PC-9 (cell line): ENCODE measurements around the gene EFHC1. TPM values are rescaled to one million over a fixed set of nuclear protein-coding genes. Genes with fewer than 3 reads are reported as not detected.

Source experiments
- BruUV-seq: library from RNA; stranded (reverse); fragments of 400-500 nt; replicated peaks from 2 replicates; lab custom pipeline; 2021; lab: Mats Ljungman, UMichigan
- CTCF ChIA-PET: fragments of 300-600 bp; sonication (Branson Sonifier 250); formaldehyde crosslinking; loops from one replicate; lab custom pipeline; 2022; ENCODE audit warnings: antibody characterized with exemption; lab: Charles Lee
- POLR2A ChIA-PET: fragments of 300-600 bp; sonication (Branson Sonifier 250); formaldehyde crosslinking; loops from one replicate; lab custom pipeline; 2022; ENCODE audit warnings: antibody characterized with exemption; ENCODE audit not compliant: unreplicated experiment; lab: Charles Lee
- DNase-seq, 2 experiments: peaks; one replicate each; pipeline versions ENCODE4 v3.0.0 to v3.0.0-alpha.2; 2015 to 2022; ENCODE audit warnings: mixed read lengths in 1 of 2
- H2AFZ ChIP-seq: fragments of 200-600 bp; sonication (generic); 2 replicates; pipeline ENCODE4 v1.8.1; 2017; ENCODE audit warnings: antibody characterized with exemption
- H3F3A ChIP-seq: fragments of 200-600 bp; sonication (generic); 2 replicates; pipeline ENCODE4 v1.8.1; 2017; ENCODE audit warnings: antibody characterized with exemption, mild to moderate bottlenecking, low read depth; ENCODE audit not compliant: insufficient read depth
- H3K27ac ChIP-seq: fragments of 200-600 bp; sonication (generic); 2 replicates; pipeline ENCODE4 v1.6.1; 2016; ENCODE audit warnings: mixed run types
- H3K27me3 ChIP-seq: fragments of 200-600 bp; sonication (generic); 2 replicates; pipeline ENCODE4 v1.6.1; 2016; ENCODE audit warnings: low read depth, mixed run types; ENCODE audit not compliant: insufficient read depth
- H3K36me3 ChIP-seq: fragments of 200-600 bp; sonication (generic); 2 replicates; pipeline ENCODE4 v1.6.1; 2016; ENCODE audit warnings: low read depth, mixed run types
- H3K4me1 ChIP-seq: fragments of 200-600 bp; sonication (generic); replicated peaks from 2 replicates; pipeline ENCODE4 v1.6.1; 2016; ENCODE audit warnings: mixed run types; ENCODE audit not compliant: insufficient read depth
- H3K4me2 ChIP-seq: fragments of 200-600 bp; sonication (generic); 2 replicates; pipeline ENCODE4 v1.6.1; 2017; ENCODE audit warnings: mixed run types
- H3K4me3 ChIP-seq: fragments of 200-600 bp; sonication (generic); 2 replicates; pipeline ENCODE4 v1.6.1; 2016; ENCODE audit warnings: mixed run types
- H3K79me2 ChIP-seq: fragments of 200-600 bp; sonication (generic); 2 replicates; pipeline ENCODE4 v1.6.1; 2017; ENCODE audit warnings: low read depth, mixed run types
- H3K9me2 ChIP-seq: fragments of 200-600 bp; sonication (generic); 2 replicates; pipeline ENCODE4 v1.8.1; 2017; ENCODE audit warnings: mild to moderate bottlenecking; ENCODE audit not compliant: insufficient read depth
- H3K9me3 ChIP-seq: fragments of 200-600 bp; sonication (generic); 2 replicates; pipeline ENCODE4 v1.8.1; 2016; ENCODE audit warnings: low read depth; ENCODE audit not compliant: insufficient read depth
- H4K20me1 ChIP-seq: fragments of 200-600 bp; sonication (generic); 2 replicates; pipeline ENCODE4 v1.8.1; 2017; ENCODE audit not compliant: insufficient read depth
- CTCF ChIP-seq: fragments of 200-600 bp; sonication (generic); conservative IDR thresholded peaks from 2 replicates; pipeline ENCODE4 v1.6.1; 2017; ENCODE audit warnings: mixed run types, antibody characterized with exemption, mild to moderate bottlenecking, moderate library complexity
- EZH2 ChIP-seq: fragments of 200-600 bp; sonication (generic); IDR thresholded peaks from 2 replicates; pipeline ENCODE4 v1.8.0; 2017; ENCODE audit warnings: antibody characterized with exemption, low read depth
- intact Hi-C: fragments of 100-400 bp; cut with micrococcal nuclease; formaldehyde crosslinking; loops from one replicate; pipeline ENCODE4 v1.10.0; 2022; ENCODE audit not compliant: unreplicated experiment
- total RNA-seq: library from RNA; stranded (reverse); gene quantifications from 2 replicates; pipeline ENCODE4 v1.2.3, GENCODE V29; 2021

The EFHC1 gene
- total RNA-seq, 1 experiment from 2014 or later: 45.0 TPM

DNA sequence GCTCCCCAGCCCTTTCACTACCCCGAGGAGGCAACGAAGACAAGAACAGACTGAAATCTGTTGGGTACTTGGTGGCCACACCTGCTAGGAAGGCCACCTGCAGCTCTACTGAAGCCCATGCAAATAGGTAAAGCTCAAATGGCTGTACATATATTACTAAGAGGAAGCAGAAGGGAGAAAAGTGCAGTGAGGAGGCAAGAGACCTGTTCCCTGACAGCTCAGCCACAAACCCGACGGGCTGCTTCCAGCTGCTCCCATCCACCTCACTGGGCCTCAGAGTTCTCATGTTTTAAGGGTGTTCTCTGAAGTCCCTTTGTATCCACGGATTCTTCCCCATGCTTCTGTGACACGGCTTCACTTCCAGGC lies 132.1 kb downstream of the EFHC1 start:
- 0 out of 2 replicates have a peak, but pooled peaks cover 8% of the 10 kb centered on the region for H3K4me1 ChIP-seq
- no peak for DNase-seq
- H3K4me3 ChIP-seq: no peak overlapping the region
- intact Hi-C loops: no loop called here
- H3K27me3 ChIP-seq: no peaks in the 10 kb centered on the region
- TF ChIP-seq CTCF: no peak
- no peak for TF ChIP-seq EZH2
- no peaks in the 10 kb centered on the region; the same call in 1 of the 2 replicates for H4K20me1 ChIP-seq
- H3K27ac ChIP-seq: no peak overlapping the region
- H3K4me2 ChIP-seq: no peak overlapping the region
- POLR2A ChIA-PET: interaction anchor here (0.5 to 1.0 kb wide), 2 partner anchors 16 to 986 kb away, joined by 4 to 12 read pairs; no protein-coding TSS in a partner anchor
- no peaks in the 10 kb centered on the region for H3K9me2 ChIP-seq
- no TSS peak for BruUV-seq
- peaks cover 6% of the 10 kb centered on the region; the same call in 1 of the 2 replicates for H3K79me2 ChIP-seq
- no peak overlapping the region for H2AFZ ChIP-seq
- no peaks in the 10 kb centered on the region for H3K36me3 ChIP-seq
- CTCF ChIA-PET: interaction anchor here (0.6 kb wide), 1 partner anchor 12 kb away, joined by 7 read pairs; no protein-coding TSS in a partner anchor
- H3F3A ChIP-seq: peaks cover 4% of the 10 kb centered on the region; the same call in 1 of the 2 replicates
- no peaks in the 10 kb centered on the region for H3K9me3 ChIP-seq

DNA sequence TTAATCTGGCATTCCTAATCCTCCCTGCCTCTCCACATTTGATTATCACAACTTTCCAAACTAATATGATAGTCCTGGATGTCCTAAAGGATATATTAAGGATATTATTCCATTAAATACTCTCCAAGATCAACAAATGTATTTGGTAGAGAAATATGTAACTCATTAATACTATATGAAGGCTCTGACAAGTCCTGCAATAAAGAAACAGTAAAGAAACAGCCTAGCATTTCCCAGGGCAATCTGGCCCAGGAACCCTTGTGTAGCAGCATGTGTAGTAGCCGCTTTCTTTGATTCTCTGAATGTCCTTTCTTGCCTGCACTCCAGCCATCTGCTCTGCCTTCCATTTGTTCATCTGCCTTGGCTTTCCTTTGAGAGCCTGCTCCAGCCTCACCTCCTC lies 133.0 kb downstream of the EFHC1 start:
- Histone ChIP-seq H3K36me3 (no peaks in the 10 kb centered on the region), H3K79me2 (peaks cover 6% of the 10 kb centered on the region; the same call in 1 of the 2 replicates), H3K9me2 (no peaks in the 10 kb centered on the region), H3K9me3 (no peaks in the 10 kb centered on the region), H2AFZ (no peak overlapping the region), H3K4me3 (no peak overlapping the region), H3K27me3 (no peaks in the 10 kb centered on the region), H3K27ac (no peak overlapping the region), H4K20me1 (no peaks in the 10 kb centered on the region; the same call in 1 of the 2 replicates), H3F3A (peaks cover 4% of the 10 kb centered on the region; the same call in 1 of the 2 replicates), H3K4me1 (0 out of 2 replicates have a peak, but pooled peaks cover 8% of the 10 kb centered on the region), H3K4me2 (no peak overlapping the region)
- no peak for DNase-seq
- no TSS peak for BruUV-seq
- intact Hi-C loops: no loop called here
- TF ChIP-seq EZH2: no peak
- no peak for TF ChIP-seq CTCF
- CTCF ChIA-PET: no interaction called here
- POLR2A ChIA-PET: no interaction called here

DNA sequence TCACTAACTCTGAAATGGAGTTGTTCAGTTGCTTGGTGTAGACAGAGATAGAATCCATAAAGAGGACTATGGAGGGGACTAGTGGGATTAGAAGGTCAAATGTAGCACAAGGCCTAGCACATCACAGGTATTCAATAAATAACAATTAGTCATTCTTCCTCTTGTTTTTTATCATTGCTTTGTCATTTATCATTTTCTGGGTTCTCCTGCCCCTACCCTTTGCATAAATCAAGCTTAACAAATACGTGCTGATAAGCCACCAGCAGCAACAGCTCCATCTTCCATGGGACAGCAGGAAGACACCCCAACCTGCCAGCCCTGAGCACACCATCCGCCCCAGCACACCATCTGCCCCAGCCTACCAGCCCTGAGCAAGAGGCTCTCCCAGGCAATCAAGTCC lies 133.6 kb downstream of the EFHC1 start:
- Histone ChIP-seq H3K4me3 (no peak overlapping the region), H3K9me2 (no peaks in the 10 kb centered on the region), H3K4me2 (no peak overlapping the region), H2AFZ (no peak overlapping the region), H3K9me3 (no peaks in the 10 kb centered on the region), H3K27ac (no peak overlapping the region), H3K4me1 (0 out of 2 replicates have a peak, but pooled peaks cover 8% of the 10 kb centered on the region), H3K36me3 (no peaks in the 10 kb centered on the region), H3K79me2 (peaks cover 6% of the 10 kb centered on the region; the same call in 1 of the 2 replicates), H3K27me3 (no peaks in the 10 kb centered on the region), H3F3A (peaks cover 4% of the 10 kb centered on the region; the same call in 1 of the 2 replicates), H4K20me1 (no peaks in the 10 kb centered on the region; the same call in 1 of the 2 replicates)
- CTCF ChIA-PET: interaction anchor here (0.7 kb wide), 1 partner anchor 120 kb away, joined by 4 read pairs; no protein-coding TSS in a partner anchor
- BruUV-seq: no TSS peak
- TF ChIP-seq CTCF: no peak
- no peak for TF ChIP-seq EZH2
- DNase-seq: no peak
- intact Hi-C loops: no loop called here
- POLR2A ChIA-PET: no interaction called here
